Left ventricle myocardium superior (tissue), 1 donor: Measurements from ENCODE around the gene SIPA1L2. TPM values are rescaled to one million over a fixed set of nuclear protein-coding genes. Genes with fewer than 3 reads are reported as not detected.
"Not testable (repeated sequence)": the region's sequence is repeated elsewhere in the genome, so short reads cannot be mapped to it uniquely, and the experiment has no call there.

ENCODE experiments used
- ATAC-seq: fragments of 200-7000 bp; cut with Tn5 transposase; one replicate; pipeline ENCODE4 v1.9.1; 2020; ENCODE audit warnings: mild to moderate bottlenecking, moderate library complexity
- DNase-seq: peaks from one replicate; pipeline ENCODE4 v3.0.0-alpha.2; 2020
- intact Hi-C: fragments of 100-400 bp; cut with micrococcal nuclease; formaldehyde crosslinking; loops from one replicate; pipeline ENCODE4 v1.11.0; 2022
- total RNA-seq: library from RNA; stranded (reverse); fragmentation: NEBNext Ultra II Directional; extraction: Animal tissue kit (Norgen Biotek cat#: 25700); gene quantifications from one replicate; pipeline ENCODE4 v1.2.1, GENCODE V29; 2021
- donor health status: DM: no; HTN: yes; CAD: no; lungs with severe emphysema.

SIPA1L2 gene
- total RNA-seq, 1 donor from 2014 or later, result 127 TPM

DNA sequence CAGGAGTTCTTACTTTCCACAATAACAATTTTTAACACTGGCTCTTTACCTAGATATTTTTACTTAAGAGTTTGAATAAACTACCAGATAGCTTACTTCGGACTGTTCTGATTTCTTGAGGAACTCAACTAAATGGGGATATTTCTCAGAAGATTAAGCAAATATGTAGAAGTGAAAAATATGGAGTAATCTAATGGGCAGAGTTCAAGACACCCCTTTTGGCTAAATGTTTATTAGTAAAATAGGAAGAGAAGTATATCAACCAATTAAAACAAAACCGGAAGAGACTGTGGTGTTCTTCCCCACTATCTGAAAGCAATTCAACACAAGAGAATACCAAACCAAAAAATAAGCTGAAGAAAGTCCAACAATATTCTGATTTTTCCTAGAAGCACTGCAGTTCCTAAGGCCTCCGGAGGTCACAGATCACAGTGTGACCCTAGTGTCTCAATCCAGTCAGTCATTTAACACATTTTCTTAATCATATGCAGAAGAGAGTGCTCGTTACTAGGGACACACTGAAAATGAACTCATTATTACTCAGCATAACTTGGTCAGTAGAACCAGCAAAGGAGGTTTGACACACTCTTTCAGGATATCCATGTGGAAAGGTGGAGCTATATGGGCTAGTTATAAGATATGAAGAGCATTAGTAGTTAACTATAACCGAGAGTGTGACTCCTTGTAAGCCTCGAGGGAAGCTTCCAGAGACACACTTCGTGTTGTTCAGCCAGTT is 5.2 kb downstream of the SIPA1L2 start:
- ATAC-seq (no peak), DNase-seq (no peak)
- intact Hi-C loops, result loop anchor here (5.0 to 10.0 kb wide), 4 partner anchors 70 to 412 kb away; no protein-coding TSS in a partner anchor

DNA sequence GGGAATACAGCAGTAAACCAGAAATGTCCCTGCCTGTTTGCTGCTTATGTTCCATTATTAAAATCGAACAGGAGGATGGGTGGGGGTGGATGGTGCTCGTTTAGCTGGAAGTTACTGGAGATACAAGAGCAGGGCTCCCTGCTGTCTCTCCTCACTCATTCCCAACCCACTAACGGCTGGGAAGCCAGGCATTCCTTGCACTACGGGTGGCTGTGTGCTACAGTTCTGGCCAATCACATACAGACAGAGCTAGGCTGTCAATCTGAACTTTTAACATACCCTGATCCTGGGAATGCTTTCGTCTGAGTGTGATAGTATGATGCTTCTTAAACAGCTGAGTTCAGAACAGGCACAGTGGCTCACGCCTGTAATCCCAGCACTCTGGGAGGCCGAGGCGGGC is 7.0 kb downstream of the SIPA1L2 start:
- DNase-seq (peak; percentile 36), ATAC-seq (peak; percentile 25)
- intact Hi-C loops, result loop anchor here (10.0 kb wide), 3 partner anchors 68 to 188 kb away; no protein-coding TSS in a partner anchor

DNA sequence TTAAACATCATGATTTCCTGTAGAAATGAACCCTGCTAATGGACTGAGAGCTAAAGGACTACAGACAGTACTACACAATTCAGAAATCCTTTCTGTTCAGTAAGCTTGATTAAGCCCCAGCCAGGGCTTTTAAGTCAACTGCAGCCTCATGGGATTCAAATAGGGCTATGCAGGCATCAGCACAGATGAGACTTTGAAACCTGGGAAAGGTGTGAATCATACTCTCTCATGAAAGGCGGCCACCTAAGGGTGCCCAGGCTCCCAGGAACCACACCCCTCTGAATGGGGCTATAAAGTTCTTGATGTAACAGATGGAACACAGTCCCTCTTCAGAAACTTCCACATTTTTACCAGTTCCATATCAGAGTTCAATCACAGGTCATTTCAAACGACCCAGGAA is 7.6 kb downstream of the SIPA1L2 start:
- no peak for ATAC-seq
- no peak for DNase-seq

DNA sequence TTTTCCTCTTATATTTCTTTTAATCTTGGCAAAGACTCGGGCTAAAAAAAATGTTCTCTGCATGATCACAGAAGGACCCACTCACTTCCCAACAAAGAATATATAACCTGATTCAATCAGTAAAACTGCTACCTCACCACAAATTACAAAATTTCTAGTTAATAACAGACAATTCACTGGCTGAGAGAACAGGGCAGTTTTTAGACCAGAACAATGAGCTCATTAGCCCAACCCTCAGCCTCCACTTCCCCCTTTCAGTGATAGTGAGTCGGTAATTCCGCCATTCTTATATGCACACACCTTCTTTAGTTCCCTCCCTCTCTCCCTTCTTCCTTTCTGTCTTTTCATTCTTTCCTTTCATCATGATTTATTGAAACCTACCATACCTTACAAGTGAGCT is 8.9 kb downstream of the SIPA1L2 start:
- DNase-seq (no peak), ATAC-seq (peak; percentile 11)
- intact Hi-C loops, result loop anchor here (10.0 kb wide), 3 partner anchors 66 to 186 kb away; no protein-coding TSS in a partner anchor

More for the DNA sequence above, 7.6 kb downstream of the SIPA1L2 start:
- intact Hi-C loops, result loop anchor here (10.0 kb wide), 3 partner anchors 68 to 188 kb away; no protein-coding TSS in a partner anchor

DNA sequence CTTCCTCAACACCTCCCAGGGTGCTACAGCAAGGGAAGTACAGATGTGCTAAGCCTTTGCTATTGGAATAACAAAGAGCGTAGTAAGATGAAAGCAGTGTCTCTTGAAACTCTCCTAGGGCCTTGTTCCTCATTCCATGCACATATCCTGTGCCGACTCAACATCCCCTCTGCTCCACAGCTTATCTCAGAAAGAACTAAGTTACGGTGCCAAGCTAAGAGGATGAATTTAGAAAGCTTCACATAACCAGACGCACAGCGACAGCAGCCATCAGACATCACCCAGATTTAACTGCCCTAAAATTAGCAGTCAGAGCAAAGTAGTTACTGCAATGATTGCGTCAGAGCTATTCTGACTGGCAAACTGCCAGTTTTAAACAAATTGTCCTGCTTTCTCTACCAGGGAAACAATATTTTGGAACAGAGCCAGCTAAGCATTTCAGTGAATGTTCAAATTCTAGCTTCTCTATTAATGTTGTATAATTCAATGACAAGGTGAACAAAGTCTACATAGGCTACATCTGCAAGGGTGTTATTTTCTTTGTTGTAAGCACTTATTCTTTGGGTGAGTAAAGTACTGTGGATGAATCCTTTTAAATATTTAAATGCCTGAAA is 9.5 kb downstream of the SIPA1L2 start:
- intact Hi-C loops, result loop anchor here (10.0 kb wide), 3 partner anchors 66 to 186 kb away; no protein-coding TSS in a partner anchor
- DNase-seq (peak; percentile 56), ATAC-seq (peak; percentile 93)

DNA sequence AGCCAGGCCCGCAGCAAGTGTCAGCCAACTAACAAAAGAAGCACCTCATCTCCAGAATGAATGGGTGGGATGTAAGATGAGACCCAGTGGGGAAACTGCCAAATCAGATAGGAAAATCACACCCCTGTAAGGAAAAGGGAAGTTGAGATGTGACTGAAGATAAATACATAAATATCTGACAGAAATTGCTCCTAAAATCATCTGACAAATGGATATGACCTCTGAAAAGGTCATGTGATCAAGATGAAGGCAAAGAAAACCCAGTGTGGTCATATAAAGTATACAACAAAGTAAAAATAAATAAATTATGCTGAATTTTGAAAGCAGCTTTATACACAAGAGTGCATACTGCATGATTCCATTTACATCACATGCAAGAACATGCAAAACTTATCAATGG is 12.7 kb downstream of the SIPA1L2 start:
- no peak for ATAC-seq
- DNase-seq, result no peak
- intact Hi-C loops, result no loop called here

DNA sequence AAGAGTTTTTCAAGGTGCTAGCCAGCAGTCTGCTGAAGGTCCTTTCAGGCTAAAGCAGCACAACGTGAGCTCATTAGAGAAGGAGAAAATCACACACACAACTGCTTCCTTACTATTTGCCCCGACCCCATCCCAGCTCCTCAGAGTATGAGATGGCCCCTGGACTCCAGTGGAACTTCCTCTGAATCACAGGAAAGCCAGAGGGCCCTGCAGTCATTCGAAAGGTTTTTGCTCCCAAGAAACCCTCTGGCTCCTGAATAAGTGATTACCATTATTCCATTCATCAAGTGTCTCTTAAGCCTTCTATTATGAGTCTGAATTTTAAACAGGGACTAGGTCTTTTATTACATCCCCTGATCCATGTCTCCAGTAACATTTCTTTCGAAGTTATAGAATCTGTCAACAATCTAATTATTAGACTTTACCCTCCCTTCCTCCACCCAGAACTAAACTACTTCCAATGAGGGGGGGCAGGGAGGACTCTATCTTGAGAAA is 14.6 kb downstream of the SIPA1L2 start:
- intact Hi-C loops, result no loop called here
- DNase-seq (no peak), ATAC-seq (no peak)

DNA sequence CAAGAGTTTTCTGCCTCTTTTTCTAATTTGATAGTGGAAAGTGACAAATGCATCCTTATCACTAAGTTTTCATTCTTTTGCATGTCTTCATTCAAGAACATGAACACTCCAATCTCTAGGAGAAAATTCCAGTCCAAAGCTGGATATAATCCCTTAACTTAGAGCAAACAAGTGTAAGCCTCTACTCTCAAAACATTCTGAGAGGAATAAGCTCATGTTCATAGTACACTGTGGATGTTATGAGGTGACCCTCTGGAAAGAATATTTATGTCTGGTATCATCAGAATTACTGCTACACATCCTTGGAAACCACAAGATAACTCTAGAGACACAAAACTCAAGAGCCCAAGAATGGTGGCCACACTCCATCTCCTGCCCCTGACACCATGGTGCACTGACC is 15.1 kb downstream of the SIPA1L2 start:
- DNase-seq, result no peak
- ATAC-seq, result no peak
- intact Hi-C loops, result no loop called here

DNA sequence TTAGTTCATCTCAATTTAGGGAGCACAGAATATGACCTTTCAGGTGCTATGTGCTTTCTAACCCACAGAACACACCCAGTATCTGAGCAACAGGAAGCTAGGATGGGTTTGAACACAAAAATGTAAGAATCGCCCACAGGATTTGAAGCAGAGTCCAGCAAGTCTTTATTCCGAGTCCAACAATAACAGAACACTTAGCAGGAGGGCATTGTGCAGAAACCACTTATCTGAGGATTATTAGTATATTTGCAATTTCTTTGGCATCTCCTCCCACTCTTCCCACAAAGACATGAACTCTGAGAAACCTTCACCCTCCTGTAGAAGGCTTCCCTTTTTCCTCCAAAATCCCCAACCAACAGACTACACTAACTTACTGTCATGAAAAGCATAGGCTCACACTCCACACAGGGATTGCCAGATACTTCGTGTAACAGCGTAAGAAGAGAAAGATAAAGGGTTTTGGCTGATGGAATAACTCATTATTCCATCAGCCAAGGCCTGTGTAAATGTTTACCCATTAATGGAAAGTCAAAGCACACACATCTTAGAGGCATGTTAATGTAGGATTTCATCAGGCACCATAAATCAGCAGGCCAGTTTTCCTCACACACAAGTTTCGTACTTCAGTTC is 16.1 kb downstream of the SIPA1L2 start:
- ATAC-seq (no peak), DNase-seq (no peak)
- intact Hi-C loops, result no loop called here

DNA sequence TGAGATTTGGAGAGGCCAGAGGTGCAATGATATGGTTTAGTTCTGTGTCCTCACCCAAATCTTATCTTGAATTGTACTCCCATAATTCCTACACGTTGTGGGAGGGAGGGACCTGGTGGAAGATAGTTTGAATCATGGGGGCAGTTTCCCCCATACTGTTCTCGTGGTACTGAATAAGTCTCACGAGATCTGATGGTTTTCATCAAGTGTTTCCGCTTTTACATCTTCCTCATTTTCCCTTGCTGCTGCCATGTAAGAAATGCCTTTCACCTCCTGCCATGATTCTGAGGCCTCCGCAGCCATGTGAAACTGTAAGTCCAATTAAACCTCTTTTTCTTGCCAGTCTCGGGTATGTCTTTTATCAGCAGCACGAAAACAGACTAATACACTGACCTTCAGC is 17.1 kb downstream of the SIPA1L2 start:
- intact Hi-C loops, DNase-seq, ATAC-seq: not testable (repeated sequence)

DNA sequence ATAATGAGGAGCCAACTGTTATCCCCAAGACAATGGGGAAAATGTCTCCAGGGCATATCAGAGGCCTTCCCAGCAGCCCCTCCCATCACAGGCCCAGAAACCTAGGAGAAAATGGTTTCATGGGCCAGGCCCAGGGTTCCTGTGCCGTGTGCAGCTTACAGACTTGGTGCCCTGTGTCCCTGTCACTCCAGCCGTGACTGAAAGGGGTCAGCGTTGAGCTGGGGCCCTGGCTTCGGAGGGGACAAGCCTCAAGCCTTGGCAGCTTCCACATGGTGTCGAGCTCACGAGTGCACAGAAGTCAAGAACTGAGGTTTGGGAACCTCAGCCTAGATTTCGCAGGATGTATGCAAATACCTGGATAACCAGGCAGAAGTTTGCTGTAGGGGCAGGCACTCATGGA is 18.1 kb downstream of the SIPA1L2 start:
- ATAC-seq (no peak), DNase-seq (no peak)
- intact Hi-C loops, result no loop called here

DNA sequence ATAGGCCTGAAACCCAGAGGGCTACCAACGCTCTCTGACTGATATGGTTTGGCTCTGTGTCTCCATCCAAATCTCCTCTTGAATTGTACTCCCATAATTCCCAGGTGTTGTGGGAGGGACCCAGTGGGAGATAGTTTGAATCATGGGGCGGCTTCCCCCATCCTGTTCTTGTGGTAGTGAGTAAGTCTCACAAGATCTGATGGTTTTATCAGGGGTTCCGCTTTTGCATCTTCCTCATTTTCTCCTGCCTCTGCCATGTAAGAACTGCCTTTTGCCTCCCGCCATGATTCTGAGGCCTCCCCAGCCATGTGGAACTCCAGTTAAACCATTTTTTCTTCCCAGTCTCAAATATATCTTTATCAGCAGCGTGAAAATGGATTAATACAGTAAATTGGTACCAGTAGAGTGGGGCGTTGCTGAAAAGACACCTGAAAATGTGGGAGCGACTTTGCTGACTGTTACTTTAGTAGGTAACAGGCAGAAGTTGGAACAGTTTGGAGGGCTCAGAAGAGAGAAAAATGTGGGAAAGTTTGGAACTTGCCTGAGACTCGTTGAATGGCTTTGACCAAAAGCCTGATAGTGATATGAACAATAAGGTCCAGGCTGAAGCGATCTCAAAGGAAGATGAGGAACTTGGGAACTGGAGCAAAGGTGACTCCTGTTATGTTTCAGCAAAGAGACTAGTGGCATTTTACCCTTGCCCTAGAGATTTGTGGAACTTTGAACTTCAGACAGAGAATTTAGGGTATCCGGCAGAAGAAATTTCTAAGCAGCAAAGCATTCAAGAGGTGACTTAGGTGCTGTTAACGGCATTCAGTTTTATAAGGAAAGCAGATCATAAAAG is 18.8 kb downstream of the SIPA1L2 start:
- intact Hi-C loops, DNase-seq: not testable (repeated sequence)
- ATAC-seq, result peak; percentile 10

DNA sequence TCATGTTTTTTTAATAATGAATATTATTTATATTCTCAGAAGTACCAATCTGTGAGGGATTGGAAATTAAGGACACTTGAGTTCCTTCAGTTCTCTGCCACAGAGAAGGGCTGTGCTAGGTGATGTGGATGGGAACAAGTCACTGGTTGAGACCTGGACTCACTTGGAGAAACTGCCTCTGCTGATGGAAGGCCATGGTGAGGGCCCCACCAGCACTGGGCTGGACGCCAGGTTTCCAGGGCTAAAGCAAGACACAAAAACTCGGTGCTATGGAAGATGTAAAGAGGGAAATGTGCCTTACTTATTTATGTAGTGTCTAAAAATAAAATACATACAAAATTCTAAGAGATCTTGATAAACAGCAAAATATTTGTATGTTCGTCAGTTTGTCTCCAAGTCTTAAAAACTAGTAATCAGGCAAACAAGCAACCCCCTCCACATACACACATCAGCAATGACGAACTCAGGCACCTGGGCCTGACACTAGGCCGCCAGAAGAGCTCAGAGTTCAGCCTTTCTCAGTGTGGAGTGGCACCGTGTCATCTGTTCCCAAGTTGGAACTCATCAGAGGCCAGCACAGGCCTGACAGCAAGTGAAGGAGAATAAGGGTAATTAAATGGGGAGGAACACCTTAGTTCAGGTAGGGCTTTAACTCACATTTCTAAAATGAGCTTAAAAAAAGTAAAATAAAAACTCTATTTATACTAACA is 19.6 kb downstream of the SIPA1L2 start:
- peak; percentile 71 for ATAC-seq
- intact Hi-C loops, result no loop called here

DNA sequence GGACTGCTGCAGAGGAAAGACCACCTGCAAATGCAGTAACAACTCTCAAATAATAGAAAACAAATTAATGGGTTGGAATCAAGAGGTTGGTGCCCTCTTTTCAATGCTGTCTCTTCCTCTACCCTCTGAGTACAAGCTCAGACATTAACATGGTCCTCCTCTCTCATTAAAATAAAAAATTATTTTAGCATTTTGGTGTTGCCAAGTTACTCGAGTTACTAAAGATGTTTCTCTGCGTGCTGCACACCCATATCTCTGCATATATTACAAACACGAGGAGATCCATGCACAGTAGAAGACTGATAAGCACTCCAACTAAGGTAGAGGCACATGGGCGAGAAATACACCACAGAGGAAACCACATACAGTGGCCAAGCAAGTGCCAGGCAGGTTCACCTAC is 21.5 kb downstream of the SIPA1L2 start:
- ATAC-seq, result no peak
- intact Hi-C loops, result loop anchor here (10.0 kb wide), 1 partner anchor 744 kb away; no protein-coding TSS in a partner anchor
- DNase-seq, result no peak

More for the DNA sequence above, 19.6 kb downstream of the SIPA1L2 start:
- peak; percentile 51 for DNase-seq

DNA sequence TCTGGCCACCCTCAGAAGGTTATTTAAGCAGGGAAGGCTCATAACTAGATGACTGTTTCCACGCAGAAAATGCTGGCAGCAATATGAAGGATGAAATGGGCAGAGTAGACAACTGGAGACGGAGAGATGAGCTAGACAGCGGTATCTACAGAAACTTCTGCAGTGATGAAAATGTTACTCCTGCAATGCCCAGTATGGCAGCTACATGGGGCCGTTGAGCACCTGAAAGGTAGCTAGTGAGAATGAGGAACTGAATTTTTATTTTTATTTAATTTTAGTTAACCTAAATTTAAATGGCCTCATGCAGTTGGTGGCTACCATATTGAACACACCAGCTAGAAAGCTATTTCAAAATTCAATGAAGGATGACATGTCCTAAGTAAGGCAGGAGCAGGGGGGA is 27.3 kb downstream of the SIPA1L2 start:
- intact Hi-C loops, result loop anchor here (10.0 kb wide), 1 partner anchor 738 kb away; no protein-coding TSS in a partner anchor
- DNase-seq, result no peak
- no peak for ATAC-seq

DNA sequence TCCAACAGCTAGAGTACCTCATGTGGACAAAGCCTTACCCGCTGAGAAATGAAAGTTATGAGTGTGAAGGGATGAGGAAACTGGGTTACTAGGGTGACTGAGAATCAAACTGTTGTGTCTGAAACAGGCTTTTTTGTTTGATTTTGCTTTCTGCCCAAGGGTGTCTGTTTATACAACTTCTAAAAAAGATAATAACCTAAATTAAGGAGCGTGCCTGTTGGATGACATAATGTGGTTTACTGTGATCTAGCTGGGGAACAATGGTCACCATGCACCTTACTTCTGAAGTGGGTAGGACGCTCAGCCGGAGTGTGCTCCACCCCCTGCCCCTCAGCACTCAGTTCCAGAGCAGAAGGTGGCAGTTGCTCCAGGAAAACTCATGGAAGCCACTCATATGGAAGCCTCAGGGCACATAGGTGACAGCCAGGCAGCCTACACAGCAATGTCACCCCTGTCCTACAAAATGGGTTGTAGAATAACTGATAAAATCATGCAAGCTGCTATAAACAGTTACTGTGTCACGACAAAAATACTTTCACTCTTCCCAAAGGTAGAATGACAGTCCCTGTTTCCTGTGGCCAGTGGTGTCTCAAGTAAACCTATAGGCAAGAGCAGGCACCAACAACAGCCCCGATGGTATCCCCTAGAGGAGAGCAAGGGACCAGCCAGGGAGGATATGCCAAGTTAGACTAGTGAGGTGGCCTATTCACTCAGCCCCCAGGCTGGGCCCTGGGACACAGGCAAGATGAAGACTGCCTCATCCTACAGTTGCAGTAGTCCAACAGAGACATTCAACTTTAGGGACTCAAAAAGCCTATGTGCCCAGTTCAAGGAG is 29.3 kb downstream of the SIPA1L2 start:
- ATAC-seq (peak; percentile 59), DNase-seq (no peak)
- intact Hi-C loops, result loop anchor here (10.0 kb wide), 1 partner anchor 736 kb away; no protein-coding TSS in a partner anchor
